ENCODE measurements around the gene DCUN1D4. TPM values are rescaled to one million over a fixed set of nuclear protein-coding genes. Genes with fewer than 3 reads are reported as not detected.

DCUN1D4 gene
- total and polyA plus RNA-seq, 2 donors from 2014 or later, result 17.0 to 50.7 TPM

DNA sequence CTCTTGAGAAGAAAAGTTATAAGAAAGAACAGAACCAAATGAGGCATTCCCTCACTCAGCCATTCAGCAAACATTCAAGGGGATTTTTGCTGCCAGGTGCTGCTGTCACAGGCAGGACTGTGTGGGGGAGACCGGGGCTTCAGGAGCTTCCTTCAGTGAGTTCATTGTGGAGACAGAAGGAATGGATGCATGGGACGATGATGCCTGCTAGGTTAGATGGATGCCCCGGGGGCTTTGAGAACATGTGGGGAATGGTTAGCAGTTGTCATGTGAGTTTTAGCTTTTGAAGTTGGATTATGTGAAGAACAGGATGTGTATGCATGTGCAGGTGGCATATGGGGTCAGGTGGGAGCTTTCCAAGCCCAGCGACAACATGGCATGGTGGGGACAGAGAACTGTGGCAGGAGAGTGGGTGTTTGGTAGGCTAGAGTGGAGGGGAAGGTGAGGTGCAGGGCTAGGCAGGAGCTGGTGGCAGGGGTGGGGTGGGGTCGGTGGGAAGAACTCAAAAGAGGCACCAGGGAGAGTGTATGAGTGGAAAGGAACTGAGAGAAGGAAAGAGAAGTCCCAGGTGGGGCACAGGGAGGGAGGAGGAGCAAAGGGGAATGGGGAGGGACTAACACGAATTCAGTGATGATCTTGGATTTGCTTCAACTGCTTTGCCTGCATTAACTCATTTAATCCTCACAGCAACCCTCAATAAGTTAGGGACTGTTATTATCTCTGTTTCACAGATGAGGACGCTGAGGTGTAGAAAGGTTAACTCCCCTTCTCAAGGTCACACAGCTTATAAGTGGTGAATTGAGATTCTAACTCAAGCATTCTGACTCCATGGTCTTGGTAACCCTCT, 8.4 kb downstream of the DCUN1D4 start:
- Histone ChIP-seq H3K4me1 (ENCODE audit: control insufficient read depth in 2 of 3, insufficient read depth in 2 of 3, low read depth in 1 of 3, low read length in 3 of 3) (peaks cover 0 to 14% (median 11%) of the 10 kb centered on the region in 3 donors), H3K27me3 (ENCODE audit: control insufficient read depth, insufficient read depth, low read length) (no peaks in the 10 kb centered on the region), H3K9ac (ENCODE audit: low read length in 3 of 3) (no peak overlapping the region), H3K9me3 (ENCODE audit: control insufficient read depth in 2 of 3, insufficient read depth in 1 of 3, low read length in 3 of 3) (no peaks in the 10 kb centered on the region), H3K4me3 (ENCODE audit: low read length in 3 of 3) (no peak overlapping the region), H3K36me3 (ENCODE audit: control insufficient read depth in 2 of 3, insufficient read depth in 3 of 3, low read length in 3 of 3) (no peaks in the 10 kb centered on the region), H3K27ac (ENCODE audit: low read depth in 2 of 2, low read length in 2 of 2) (no peak overlapping the region)
- intact Hi-C loops (cut with DNase I), result no loop called here
- DNase-seq (no peak), FAIRE-seq (no peak)
- TF ChIP-seq CTCF (IDR thresholded peaks at IDR 0.05; ENCODE audit: borderline replicate concordance, extremely low read depth, insufficient read depth), result no peak

DNA sequence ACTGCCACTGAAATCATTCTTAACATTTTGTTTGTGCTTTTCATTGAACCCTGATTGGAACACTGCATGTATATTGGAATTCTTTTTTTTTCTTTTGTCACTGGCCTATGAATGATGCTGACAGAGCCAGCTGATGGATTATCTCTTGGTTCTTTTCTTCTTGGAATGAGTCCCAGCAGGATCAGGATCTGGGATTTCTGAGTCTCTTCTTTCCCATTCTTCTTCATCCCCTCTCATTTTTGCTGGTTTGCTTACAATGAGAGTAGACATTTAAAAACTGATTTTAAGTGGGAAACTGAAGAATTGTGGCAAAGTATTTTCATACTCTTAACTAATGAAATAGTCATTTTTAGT, 9.0 kb downstream of the DCUN1D4 start:
- no peak overlapping the region for H3K9ac ChIP-seq (ENCODE audit: low read length in 3 of 3)
- peaks cover 0 to 14% (median 11%) of the 10 kb centered on the region in 3 donors for H3K4me1 ChIP-seq (ENCODE audit: control insufficient read depth in 2 of 3, insufficient read depth in 2 of 3, low read depth in 1 of 3, low read length in 3 of 3)
- H3K4me3 ChIP-seq (ENCODE audit: low read length in 3 of 3), result no peak overlapping the region
- no peaks in the 10 kb centered on the region for H3K9me3 ChIP-seq (ENCODE audit: control insufficient read depth in 2 of 3, insufficient read depth in 1 of 3, low read length in 3 of 3)
- no peaks in the 10 kb centered on the region for H3K36me3 ChIP-seq (ENCODE audit: control insufficient read depth in 2 of 3, insufficient read depth in 3 of 3, low read length in 3 of 3)
- intact Hi-C loops (cut with DNase I), result no loop called here
- FAIRE-seq (no peak), DNase-seq (no peak)
- no peaks in the 10 kb centered on the region for H3K27me3 ChIP-seq (ENCODE audit: control insufficient read depth, insufficient read depth, low read length)
- no peak overlapping the region for H3K27ac ChIP-seq (ENCODE audit: low read depth in 2 of 2, low read length in 2 of 2)
- TF ChIP-seq CTCF (IDR thresholded peaks at IDR 0.05; ENCODE audit: borderline replicate concordance, extremely low read depth, insufficient read depth), result no peak

GRCh38 chr4:51853027-51853682, 10.2 kb downstream of the DCUN1D4 start:
- intact Hi-C loops (cut with DNase I), result no loop called here
- Histone ChIP-seq H3K36me3 (ENCODE audit: control insufficient read depth in 2 of 3, insufficient read depth in 3 of 3, low read length in 3 of 3) (no peaks in the 10 kb centered on the region), H3K27ac (ENCODE audit: low read depth in 2 of 2, low read length in 2 of 2) (no peak overlapping the region), H3K4me3 (ENCODE audit: low read length in 3 of 3) (no peak overlapping the region), H3K27me3 (ENCODE audit: control insufficient read depth, insufficient read depth, low read length) (no peaks in the 10 kb centered on the region), H3K4me1 (ENCODE audit: control insufficient read depth in 2 of 3, insufficient read depth in 2 of 3, low read depth in 1 of 3, low read length in 3 of 3) (peaks cover 0 to 14% (median 11%) of the 10 kb centered on the region in 3 donors), H3K9me3 (ENCODE audit: control insufficient read depth in 2 of 3, insufficient read depth in 1 of 3, low read length in 3 of 3) (no peaks in the 10 kb centered on the region), H3K9ac (ENCODE audit: low read length in 3 of 3) (no peak overlapping the region)
- FAIRE-seq (no peak), DNase-seq (no peak)
- TF ChIP-seq CTCF (IDR thresholded peaks at IDR 0.05; ENCODE audit: borderline replicate concordance, extremely low read depth, insufficient read depth), result no peak
